ENCODE measurements around the gene MYH6. TPM values are rescaled to one million over a fixed set of nuclear protein-coding genes. Genes with fewer than 3 reads are reported as not detected.

MYH6 gene
- total RNA-seq, 1 experiment from 2014 or later = not detected

- no peak for TF ChIP-seq SIN3A (IDR thresholded peaks at IDR 0.05; ENCODE audit: borderline replicate concordance, insufficient read depth, low read depth, low read length)
- in situ Hi-C loops (cut with HindIII; ENCODE audit: low pct_unique_long_range_greater_than_20kb, low sequenced_read_pairs) (no loop called here), intact Hi-C loops (cut with micrococcal nuclease; ENCODE audit: unreplicated experiment) (no loop called here)
- Histone ChIP-seq H3K27ac (ENCODE audit: low read length) (no peak overlapping the region), H3K27me3 (ENCODE audit: control insufficient read depth, insufficient read depth, low read length) (no peaks in the 10 kb centered on the region; the same call in 1 of the 2 replicates), H3K4me3 (ENCODE audit: low read depth in 2 of 2, low read length in 2 of 2) (no peak overlapping the region), H3K36me3 (ENCODE audit: control insufficient read depth, insufficient read depth, low read length) (no peaks in the 10 kb centered on the region), H3K9me3 (ENCODE audit: control insufficient read depth, insufficient read depth, low read depth, low read length) (no peaks in the 10 kb centered on the region), H3K4me1 (ENCODE audit: control insufficient read depth, insufficient read depth, low read length) (no peaks in the 10 kb centered on the region)
- BruUV-seq (replicated peaks) = no TSS peak
- ChIA-PET POLR2A (no interaction called here), CTCF (no interaction called here)
- DNase-seq (ENCODE audit: low read depth, low spot score) (no peak), ATAC-seq (no peak)
These were observed 8.9 kb downstream of the MYH6 start for GRCh38 chr14:23399136-23399535.

GRCh38 chr14:23398348-23398747 is 9.7 kb downstream of the MYH6 start:
- H3K27ac ChIP-seq (ENCODE audit: low read length) = no peak overlapping the region
- DNase-seq (ENCODE audit: low read depth, low spot score) (no peak), ATAC-seq (no peak)
- in situ Hi-C loops (cut with HindIII; ENCODE audit: low pct_unique_long_range_greater_than_20kb, low sequenced_read_pairs) (no loop called here), intact Hi-C loops (cut with micrococcal nuclease; ENCODE audit: unreplicated experiment) (no loop called here)
- H3K4me3 ChIP-seq (ENCODE audit: low read depth in 2 of 2, low read length in 2 of 2) = no peak overlapping the region
- H3K36me3 ChIP-seq (ENCODE audit: control insufficient read depth, insufficient read depth, low read length) = no peaks in the 10 kb centered on the region
- BruUV-seq (replicated peaks) = no TSS peak
- H3K4me1 ChIP-seq (ENCODE audit: control insufficient read depth, insufficient read depth, low read length) = no peaks in the 10 kb centered on the region
- CTCF ChIA-PET = no interaction called here
- no peaks in the 10 kb centered on the region for H3K9me3 ChIP-seq (ENCODE audit: control insufficient read depth, insufficient read depth, low read depth, low read length)
- H3K27me3 ChIP-seq (ENCODE audit: control insufficient read depth, insufficient read depth, low read length) = no peaks in the 10 kb centered on the region; the same call in 1 of the 2 replicates
- POLR2A ChIA-PET = no interaction called here
- TF ChIP-seq, protein P1, sequence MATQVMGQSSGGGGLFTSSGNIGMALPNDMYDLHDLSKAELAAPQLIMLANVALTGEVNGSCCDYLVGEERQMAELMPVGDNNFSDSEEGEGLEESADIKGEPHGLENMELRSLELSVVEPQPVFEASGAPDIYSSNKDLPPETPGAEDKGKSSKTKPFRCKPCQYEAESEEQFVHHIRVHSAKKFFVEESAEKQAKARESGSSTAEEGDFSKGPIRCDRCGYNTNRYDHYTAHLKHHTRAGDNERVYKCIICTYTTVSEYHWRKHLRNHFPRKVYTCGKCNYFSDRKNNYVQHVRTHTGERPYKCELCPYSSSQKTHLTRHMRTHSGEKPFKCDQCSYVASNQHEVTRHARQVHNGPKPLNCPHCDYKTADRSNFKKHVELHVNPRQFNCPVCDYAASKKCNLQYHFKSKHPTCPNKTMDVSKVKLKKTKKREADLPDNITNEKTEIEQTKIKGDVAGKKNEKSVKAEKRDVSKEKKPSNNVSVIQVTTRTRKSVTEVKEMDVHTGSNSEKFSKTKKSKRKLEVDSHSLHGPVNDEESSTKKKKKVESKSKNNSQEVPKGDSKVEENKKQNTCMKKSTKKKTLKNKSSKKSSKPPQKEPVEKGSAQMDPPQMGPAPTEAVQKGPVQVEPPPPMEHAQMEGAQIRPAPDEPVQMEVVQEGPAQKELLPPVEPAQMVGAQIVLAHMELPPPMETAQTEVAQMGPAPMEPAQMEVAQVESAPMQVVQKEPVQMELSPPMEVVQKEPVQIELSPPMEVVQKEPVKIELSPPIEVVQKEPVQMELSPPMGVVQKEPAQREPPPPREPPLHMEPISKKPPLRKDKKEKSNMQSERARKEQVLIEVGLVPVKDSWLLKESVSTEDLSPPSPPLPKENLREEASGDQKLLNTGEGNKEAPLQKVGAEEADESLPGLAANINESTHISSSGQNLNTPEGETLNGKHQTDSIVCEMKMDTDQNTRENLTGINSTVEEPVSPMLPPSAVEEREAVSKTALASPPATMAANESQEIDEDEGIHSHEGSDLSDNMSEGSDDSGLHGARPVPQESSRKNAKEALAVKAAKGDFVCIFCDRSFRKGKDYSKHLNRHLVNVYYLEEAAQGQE (IDR thresholded peaks at IDR 0.05; ENCODE audit: insufficient read depth in 1 of 2, low read depth in 2 of 2, low read length in 1 of 2) = no peak

- ChIA-PET CTCF (no interaction called here), POLR2A (interaction anchor here (0.7 kb wide), 1 partner anchor 29 kb away, joined by 3 read pairs; no protein-coding TSS in a partner anchor)
- Histone ChIP-seq H3K36me3 (ENCODE audit: control insufficient read depth, insufficient read depth, low read length) (no peaks in the 10 kb centered on the region), H3K4me3 (ENCODE audit: low read depth in 2 of 2, low read length in 2 of 2) (no peak overlapping the region), H3K27me3 (ENCODE audit: control insufficient read depth, insufficient read depth, low read length) (no peaks in the 10 kb centered on the region; the same call in 1 of the 2 replicates), H3K27ac (ENCODE audit: low read length) (no peak overlapping the region), H3K9me3 (ENCODE audit: control insufficient read depth, insufficient read depth, low read depth, low read length) (no peaks in the 10 kb centered on the region), H3K4me1 (ENCODE audit: control insufficient read depth, insufficient read depth, low read length) (no peaks in the 10 kb centered on the region)
- in situ Hi-C loops (cut with HindIII; ENCODE audit: low pct_unique_long_range_greater_than_20kb, low sequenced_read_pairs) = no loop called here
- no peak for DNase-seq (ENCODE audit: low read depth, low spot score)
- intact Hi-C loops (cut with micrococcal nuclease; ENCODE audit: unreplicated experiment) = no loop called here
- TF ChIP-seq, protein P2, sequence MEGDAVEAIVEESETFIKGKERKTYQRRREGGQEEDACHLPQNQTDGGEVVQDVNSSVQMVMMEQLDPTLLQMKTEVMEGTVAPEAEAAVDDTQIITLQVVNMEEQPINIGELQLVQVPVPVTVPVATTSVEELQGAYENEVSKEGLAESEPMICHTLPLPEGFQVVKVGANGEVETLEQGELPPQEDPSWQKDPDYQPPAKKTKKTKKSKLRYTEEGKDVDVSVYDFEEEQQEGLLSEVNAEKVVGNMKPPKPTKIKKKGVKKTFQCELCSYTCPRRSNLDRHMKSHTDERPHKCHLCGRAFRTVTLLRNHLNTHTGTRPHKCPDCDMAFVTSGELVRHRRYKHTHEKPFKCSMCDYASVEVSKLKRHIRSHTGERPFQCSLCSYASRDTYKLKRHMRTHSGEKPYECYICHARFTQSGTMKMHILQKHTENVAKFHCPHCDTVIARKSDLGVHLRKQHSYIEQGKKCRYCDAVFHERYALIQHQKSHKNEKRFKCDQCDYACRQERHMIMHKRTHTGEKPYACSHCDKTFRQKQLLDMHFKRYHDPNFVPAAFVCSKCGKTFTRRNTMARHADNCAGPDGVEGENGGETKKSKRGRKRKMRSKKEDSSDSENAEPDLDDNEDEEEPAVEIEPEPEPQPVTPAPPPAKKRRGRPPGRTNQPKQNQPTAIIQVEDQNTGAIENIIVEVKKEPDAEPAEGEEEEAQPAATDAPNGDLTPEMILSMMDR (IDR thresholded peaks at IDR 0.05) = no peak
- no peak for ATAC-seq
- BruUV-seq (replicated peaks) = no TSS peak
These were observed 11.2 kb downstream of the MYH6 start for GRCh38 chr14:23396781-23397407.
